H1 (cell line): ENCODE data around the gene TSPAN3. TPM values are rescaled to one million over a fixed set of nuclear protein-coding genes. Genes with fewer than 3 reads are reported as not detected.

ENCODE experiments used
- polyA plus RNA-seq, 7 experiments: library from polyadenylated mRNA; depleted of rRNA in 3 of 7; stranded (reverse) in 5 of 7; unstranded in 2 of 7; fragments of >200 nt in 5 of 7; fragments of 200-250 nt in 2 of 7; gene quantifications; 1 replicate in 5 of 7; 2 replicates in 1 of 7; 4 replicates in 1 of 7; pipeline versions ENCODE4 v1.2.1 to v1.2.3, GENCODE V29; 2011 to 2013; ENCODE audit warnings: missing spikeins in 2 of 7, mixed read lengths in 2 of 7
- total RNA-seq: library from RNA; stranded (reverse); fragmentation: NEBNext Ultra II Directional; extraction: Animal tissue kit (Norgen Biotek cat#: 25700); gene quantifications from 2 replicates; pipeline ENCODE4 v1.2.1, GENCODE V29; 2021
- TF ChIP-seq, protein P1 (sequence below): fragments of 300-600 bp; sonication (generic); IDR thresholded peaks from 2 replicates; pipeline ENCODE4 v1.7.1; 2012; ENCODE audit warnings: low read length, moderate library complexity, mild to moderate bottlenecking, inconsistent platforms; ENCODE audit not compliant: insufficient replicate concordance

The TSPAN3 gene
- total and polyA plus RNA-seq, 2 of the 8 experiments (the other 6 are each of a cell fraction or from before 2014, with no cell fraction given) = 107 to 238 TPM

DNA sequence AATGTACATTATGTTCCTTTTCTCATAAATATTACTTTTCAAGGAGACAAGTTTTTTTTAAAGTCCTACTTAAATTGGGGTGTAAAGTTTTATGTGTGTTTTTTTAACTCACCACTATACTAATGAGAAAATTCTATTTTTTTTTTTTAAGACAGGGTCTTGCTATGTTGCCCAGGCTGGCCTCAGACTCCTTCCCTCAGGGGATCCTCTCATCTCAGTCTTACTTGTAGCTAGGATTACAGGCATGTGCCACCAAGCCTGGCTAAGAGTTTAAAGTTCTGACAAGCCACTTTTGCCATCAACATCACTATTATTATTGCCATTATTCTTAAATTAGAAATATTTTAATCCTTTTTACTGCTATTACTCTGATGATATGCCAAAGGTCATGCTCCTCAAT is 7.7 kb downstream of the TSPAN3 start (continued):
- TF ChIP-seq, protein P1, sequence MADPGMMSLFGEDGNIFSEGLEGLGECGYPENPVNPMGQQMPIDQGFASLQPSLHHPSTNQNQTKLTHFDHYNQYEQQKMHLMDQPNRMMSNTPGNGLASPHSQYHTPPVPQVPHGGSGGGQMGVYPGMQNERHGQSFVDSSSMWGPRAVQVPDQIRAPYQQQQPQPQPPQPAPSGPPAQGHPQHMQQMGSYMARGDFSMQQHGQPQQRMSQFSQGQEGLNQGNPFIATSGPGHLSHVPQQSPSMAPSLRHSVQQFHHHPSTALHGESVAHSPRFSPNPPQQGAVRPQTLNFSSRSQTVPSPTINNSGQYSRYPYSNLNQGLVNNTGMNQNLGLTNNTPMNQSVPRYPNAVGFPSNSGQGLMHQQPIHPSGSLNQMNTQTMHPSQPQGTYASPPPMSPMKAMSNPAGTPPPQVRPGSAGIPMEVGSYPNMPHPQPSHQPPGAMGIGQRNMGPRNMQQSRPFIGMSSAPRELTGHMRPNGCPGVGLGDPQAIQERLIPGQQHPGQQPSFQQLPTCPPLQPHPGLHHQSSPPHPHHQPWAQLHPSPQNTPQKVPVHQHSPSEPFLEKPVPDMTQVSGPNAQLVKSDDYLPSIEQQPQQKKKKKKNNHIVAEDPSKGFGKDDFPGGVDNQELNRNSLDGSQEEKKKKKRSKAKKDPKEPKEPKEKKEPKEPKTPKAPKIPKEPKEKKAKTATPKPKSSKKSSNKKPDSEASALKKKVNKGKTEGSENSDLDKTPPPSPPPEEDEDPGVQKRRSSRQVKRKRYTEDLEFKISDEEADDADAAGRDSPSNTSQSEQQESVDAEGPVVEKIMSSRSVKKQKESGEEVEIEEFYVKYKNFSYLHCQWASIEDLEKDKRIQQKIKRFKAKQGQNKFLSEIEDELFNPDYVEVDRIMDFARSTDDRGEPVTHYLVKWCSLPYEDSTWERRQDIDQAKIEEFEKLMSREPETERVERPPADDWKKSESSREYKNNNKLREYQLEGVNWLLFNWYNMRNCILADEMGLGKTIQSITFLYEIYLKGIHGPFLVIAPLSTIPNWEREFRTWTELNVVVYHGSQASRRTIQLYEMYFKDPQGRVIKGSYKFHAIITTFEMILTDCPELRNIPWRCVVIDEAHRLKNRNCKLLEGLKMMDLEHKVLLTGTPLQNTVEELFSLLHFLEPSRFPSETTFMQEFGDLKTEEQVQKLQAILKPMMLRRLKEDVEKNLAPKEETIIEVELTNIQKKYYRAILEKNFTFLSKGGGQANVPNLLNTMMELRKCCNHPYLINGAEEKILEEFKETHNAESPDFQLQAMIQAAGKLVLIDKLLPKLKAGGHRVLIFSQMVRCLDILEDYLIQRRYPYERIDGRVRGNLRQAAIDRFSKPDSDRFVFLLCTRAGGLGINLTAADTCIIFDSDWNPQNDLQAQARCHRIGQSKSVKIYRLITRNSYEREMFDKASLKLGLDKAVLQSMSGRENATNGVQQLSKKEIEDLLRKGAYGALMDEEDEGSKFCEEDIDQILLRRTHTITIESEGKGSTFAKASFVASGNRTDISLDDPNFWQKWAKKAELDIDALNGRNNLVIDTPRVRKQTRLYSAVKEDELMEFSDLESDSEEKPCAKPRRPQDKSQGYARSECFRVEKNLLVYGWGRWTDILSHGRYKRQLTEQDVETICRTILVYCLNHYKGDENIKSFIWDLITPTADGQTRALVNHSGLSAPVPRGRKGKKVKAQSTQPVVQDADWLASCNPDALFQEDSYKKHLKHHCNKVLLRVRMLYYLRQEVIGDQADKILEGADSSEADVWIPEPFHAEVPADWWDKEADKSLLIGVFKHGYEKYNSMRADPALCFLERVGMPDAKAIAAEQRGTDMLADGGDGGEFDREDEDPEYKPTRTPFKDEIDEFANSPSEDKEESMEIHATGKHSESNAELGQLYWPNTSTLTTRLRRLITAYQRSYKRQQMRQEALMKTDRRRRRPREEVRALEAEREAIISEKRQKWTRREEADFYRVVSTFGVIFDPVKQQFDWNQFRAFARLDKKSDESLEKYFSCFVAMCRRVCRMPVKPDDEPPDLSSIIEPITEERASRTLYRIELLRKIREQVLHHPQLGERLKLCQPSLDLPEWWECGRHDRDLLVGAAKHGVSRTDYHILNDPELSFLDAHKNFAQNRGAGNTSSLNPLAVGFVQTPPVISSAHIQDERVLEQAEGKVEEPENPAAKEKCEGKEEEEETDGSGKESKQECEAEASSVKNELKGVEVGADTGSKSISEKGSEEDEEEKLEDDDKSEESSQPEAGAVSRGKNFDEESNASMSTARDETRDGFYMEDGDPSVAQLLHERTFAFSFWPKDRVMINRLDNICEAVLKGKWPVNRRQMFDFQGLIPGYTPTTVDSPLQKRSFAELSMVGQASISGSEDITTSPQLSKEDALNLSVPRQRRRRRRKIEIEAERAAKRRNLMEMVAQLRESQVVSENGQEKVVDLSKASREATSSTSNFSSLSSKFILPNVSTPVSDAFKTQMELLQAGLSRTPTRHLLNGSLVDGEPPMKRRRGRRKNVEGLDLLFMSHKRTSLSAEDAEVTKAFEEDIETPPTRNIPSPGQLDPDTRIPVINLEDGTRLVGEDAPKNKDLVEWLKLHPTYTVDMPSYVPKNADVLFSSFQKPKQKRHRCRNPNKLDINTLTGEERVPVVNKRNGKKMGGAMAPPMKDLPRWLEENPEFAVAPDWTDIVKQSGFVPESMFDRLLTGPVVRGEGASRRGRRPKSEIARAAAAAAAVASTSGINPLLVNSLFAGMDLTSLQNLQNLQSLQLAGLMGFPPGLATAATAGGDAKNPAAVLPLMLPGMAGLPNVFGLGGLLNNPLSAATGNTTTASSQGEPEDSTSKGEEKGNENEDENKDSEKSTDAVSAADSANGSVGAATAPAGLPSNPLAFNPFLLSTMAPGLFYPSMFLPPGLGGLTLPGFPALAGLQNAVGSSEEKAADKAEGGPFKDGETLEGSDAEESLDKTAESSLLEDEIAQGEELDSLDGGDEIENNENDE = no peak
